SU-DHL-6 (cell line): ENCODE data around the gene SNX13.

ENCODE experiments used
- H2AFZ ChIP-seq: fragments of 200-600 bp; sonication (generic); 2 replicates; pipeline ENCODE4 v1.6.1; 2014; ENCODE audit warnings: low read depth, mild to moderate bottlenecking, moderate library complexity, mixed read lengths, antibody characterized with exemption, low read length; ENCODE audit not compliant: severe bottlenecking
- H3F3A ChIP-seq: fragments of 200-600 bp; shearing (Covaris generic); 2 replicates; pipeline ENCODE4 v1.6.0; 2016; ENCODE audit warnings: antibody characterized with exemption, mild to moderate bottlenecking; ENCODE audit not compliant: insufficient read depth
- H3K27ac ChIP-seq: fragments of 200-600 bp; sonication (generic); 2 replicates; pipeline ENCODE4 v1.5.1; 2016; ENCODE audit warnings: low read depth, mild to moderate bottlenecking, low read length, moderate library complexity, mixed read lengths
- H3K27me3 ChIP-seq: fragments of 200-600 bp; sonication (generic), shearing (Covaris generic); 2 replicates; pipeline ENCODE4 v1.6.0; 2014; ENCODE audit warnings: mild to moderate bottlenecking, low read length
- H3K36me3 ChIP-seq: fragments of 200-600 bp; sonication (generic); 2 replicates; pipeline ENCODE4 v1.6.1; 2014; ENCODE audit warnings: mild to moderate bottlenecking, low read length, mixed read lengths
- H3K4me2 ChIP-seq: fragments of 300-600, 200-600 bp; shearing (Covaris generic), sonication (generic); 2 replicates; pipeline ENCODE4 v1.6.0; 2014; ENCODE audit warnings: low read length, low read depth, mild to moderate bottlenecking; ENCODE audit not compliant: poor library complexity, severe bottlenecking
- H3K4me3 ChIP-seq: fragments of 200-600 bp; sonication (generic); 2 replicates; pipeline ENCODE4 v1.5.1; 2014; ENCODE audit warnings: antibody characterized with exemption, low read length, mild to moderate bottlenecking, mixed read lengths; ENCODE audit not compliant: insufficient read depth, poor library complexity, severe bottlenecking
- H3K79me2 ChIP-seq: fragments of 200-600 bp; sonication (generic); 2 replicates; pipeline ENCODE4 v1.6.1; 2014; ENCODE audit warnings: mild to moderate bottlenecking, low read length, moderate library complexity; ENCODE audit not compliant: insufficient read depth
- H3K9ac ChIP-seq: fragments of 200-600 bp; sonication (generic); 2 replicates; pipeline ENCODE4 v1.7.0; 2014; ENCODE audit warnings: mild to moderate bottlenecking, low read length
- H3K9me2 ChIP-seq: fragments of 200-600 bp; sonication (generic); replicated peaks from 2 replicates; pipeline ENCODE4 v1.6.1; 2014; ENCODE audit warnings: low read length; ENCODE audit not compliant: insufficient read depth
- H3K9me3 ChIP-seq: fragments of 200-600 bp; sonication (generic); 2 replicates; pipeline ENCODE4 v1.6.1; 2014; ENCODE audit warnings: low read length, mixed read lengths; ENCODE audit not compliant: insufficient read depth
- H4K20me1 ChIP-seq: fragments of 200-600 bp; sonication (generic); 2 replicates; pipeline ENCODE4 v1.6.1; 2014; ENCODE audit warnings: low read depth, mild to moderate bottlenecking, antibody characterized with exemption, low read length, moderate library complexity, mixed read lengths
- EZH2phosphoT487 ChIP-seq: fragments of 200-600 bp; sonication (generic), shearing (Covaris generic); conservative IDR thresholded peaks from 2 replicates; pipeline ENCODE4 v1.6.1; 2018; ENCODE audit warnings: mild to moderate bottlenecking, antibody characterized with exemption, low read length, moderate library complexity, mixed read lengths
- TF ChIP-seq, protein P1 (sequence below): fragments of 200-600 bp; sonication (generic); IDR thresholded peaks from one replicate; pipeline ENCODE4 v1.5.1; 2017; ENCODE audit warnings: antibody characterized with exemption, mild to moderate bottlenecking, low read length, moderate library complexity; ENCODE audit not compliant: insufficient read depth, poor library complexity, severe bottlenecking

SNX13 gene

GRCh38 chr7:17887286-17887685, 53.0 kb downstream of the SNX13 start:
- H3K27ac ChIP-seq: no peak overlapping the region
- H3K9ac ChIP-seq: no peak overlapping the region
- H3K9me3 ChIP-seq: no peaks in the 10 kb centered on the region
- H3K4me2 ChIP-seq: no peak overlapping the region
- H3F3A ChIP-seq: no peaks in the 10 kb centered on the region
- H2AFZ ChIP-seq: no peak overlapping the region
- H3K79me2 ChIP-seq: no peaks in the 10 kb centered on the region
- no peaks in the 10 kb centered on the region for H4K20me1 ChIP-seq
- no peaks in the 10 kb centered on the region for H3K27me3 ChIP-seq
- TF ChIP-seq, protein P1, sequence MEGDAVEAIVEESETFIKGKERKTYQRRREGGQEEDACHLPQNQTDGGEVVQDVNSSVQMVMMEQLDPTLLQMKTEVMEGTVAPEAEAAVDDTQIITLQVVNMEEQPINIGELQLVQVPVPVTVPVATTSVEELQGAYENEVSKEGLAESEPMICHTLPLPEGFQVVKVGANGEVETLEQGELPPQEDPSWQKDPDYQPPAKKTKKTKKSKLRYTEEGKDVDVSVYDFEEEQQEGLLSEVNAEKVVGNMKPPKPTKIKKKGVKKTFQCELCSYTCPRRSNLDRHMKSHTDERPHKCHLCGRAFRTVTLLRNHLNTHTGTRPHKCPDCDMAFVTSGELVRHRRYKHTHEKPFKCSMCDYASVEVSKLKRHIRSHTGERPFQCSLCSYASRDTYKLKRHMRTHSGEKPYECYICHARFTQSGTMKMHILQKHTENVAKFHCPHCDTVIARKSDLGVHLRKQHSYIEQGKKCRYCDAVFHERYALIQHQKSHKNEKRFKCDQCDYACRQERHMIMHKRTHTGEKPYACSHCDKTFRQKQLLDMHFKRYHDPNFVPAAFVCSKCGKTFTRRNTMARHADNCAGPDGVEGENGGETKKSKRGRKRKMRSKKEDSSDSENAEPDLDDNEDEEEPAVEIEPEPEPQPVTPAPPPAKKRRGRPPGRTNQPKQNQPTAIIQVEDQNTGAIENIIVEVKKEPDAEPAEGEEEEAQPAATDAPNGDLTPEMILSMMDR: no peak
- TF ChIP-seq EZH2phosphoT487: no peak
- H3K4me3 ChIP-seq: no peak overlapping the region
- no peaks in the 10 kb centered on the region for H3K9me2 ChIP-seq
- 0 out of 2 replicates have a peak, but pooled peaks cover 5% of the 10 kb centered on the region for H3K36me3 ChIP-seq

- H2AFZ ChIP-seq: no peak overlapping the region
- no peaks in the 10 kb centered on the region for H4K20me1 ChIP-seq
- H3K27ac ChIP-seq: no peak overlapping the region
- H3K4me3 ChIP-seq: no peak overlapping the region
- TF ChIP-seq EZH2phosphoT487: no peak
- TF ChIP-seq, protein P1: no peak
- no peaks in the 10 kb centered on the region for H3K79me2 ChIP-seq
- no peaks in the 10 kb centered on the region for H3K9me2 ChIP-seq
- H3K9ac ChIP-seq: no peak overlapping the region
- H3K27me3 ChIP-seq: no peaks in the 10 kb centered on the region
- no peaks in the 10 kb centered on the region for H3K36me3 ChIP-seq
- H3K9me3 ChIP-seq: no peaks in the 10 kb centered on the region
- H3F3A ChIP-seq: no peaks in the 10 kb centered on the region
- no peak overlapping the region for H3K4me2 ChIP-seq
These were observed 57.6 kb downstream of the SNX13 start for GRCh38 chr7:17882685-17883084.

- Histone ChIP-seq H3K9me2 (no peaks in the 10 kb centered on the region), H3K9me3 (no peaks in the 10 kb centered on the region), H2AFZ (no peak overlapping the region), H3K79me2 (no peaks in the 10 kb centered on the region), H3K9ac (no peak overlapping the region), H4K20me1 (no peaks in the 10 kb centered on the region), H3K4me2 (no peak overlapping the region), H3K27ac (no peak overlapping the region), H3K27me3 (no peaks in the 10 kb centered on the region), H3K36me3 (no peaks in the 10 kb centered on the region), H3K4me3 (no peak overlapping the region), H3F3A (no peaks in the 10 kb centered on the region)
- TF ChIP-seq, protein P1: no peak
- TF ChIP-seq EZH2phosphoT487: no peak
These were observed 61.1 kb downstream of the SNX13 start for GRCh38 chr7:17879075-17879661.
